GM19324 (cell line): ENCODE results near the gene CLDN2.
"Not testable (repeated sequence)": the region's sequence is repeated elsewhere in the genome, so short reads cannot be mapped to it uniquely, and the experiment has no call there.

ENCODE experiments used
- ATAC-seq: cut with Tn5 transposase; IDR thresholded peaks from one replicate; pipeline ENCODE4 v1.9.1; 2021; ENCODE audit warnings: mild to moderate bottlenecking, moderate library complexity; ENCODE audit not compliant: unreplicated experiment, low FRiP score

Gene CLDN2, protein sequence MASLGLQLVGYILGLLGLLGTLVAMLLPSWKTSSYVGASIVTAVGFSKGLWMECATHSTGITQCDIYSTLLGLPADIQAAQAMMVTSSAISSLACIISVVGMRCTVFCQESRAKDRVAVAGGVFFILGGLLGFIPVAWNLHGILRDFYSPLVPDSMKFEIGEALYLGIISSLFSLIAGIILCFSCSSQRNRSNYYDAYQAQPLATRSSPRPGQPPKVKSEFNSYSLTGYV

DNA sequence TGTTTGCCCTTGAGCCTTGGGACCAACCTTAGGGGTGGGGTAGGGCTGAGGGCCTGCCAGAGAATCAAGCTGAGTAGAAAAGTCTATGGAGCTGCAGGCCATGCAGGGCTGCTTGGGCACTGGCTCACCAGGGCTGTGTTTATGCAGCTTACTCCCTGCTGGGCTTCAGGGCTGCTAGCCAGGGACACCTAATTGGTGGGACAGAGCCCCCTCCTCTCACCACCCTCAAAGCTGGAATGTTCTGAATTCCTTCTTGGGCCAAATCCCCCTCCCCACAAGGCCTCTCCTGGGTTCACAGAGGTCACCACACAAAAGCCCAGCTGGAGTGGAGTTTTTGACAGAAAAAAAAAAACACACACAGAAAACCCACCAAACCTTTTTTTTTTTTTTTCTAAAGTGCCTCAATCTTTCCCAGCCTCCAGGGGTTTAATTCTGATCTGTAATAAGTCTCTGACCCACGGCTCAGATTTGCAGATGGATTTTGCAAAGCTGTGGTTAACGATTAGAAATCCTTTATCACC, at the start of gene CLDN2:
TSS of gene CLDN2 (plus strand) at position 471 of the 521 bp plus-strand sequence. CDS start 7,827 bp downstream, outside the sequence.
- no peak for ATAC-seq

DNA sequence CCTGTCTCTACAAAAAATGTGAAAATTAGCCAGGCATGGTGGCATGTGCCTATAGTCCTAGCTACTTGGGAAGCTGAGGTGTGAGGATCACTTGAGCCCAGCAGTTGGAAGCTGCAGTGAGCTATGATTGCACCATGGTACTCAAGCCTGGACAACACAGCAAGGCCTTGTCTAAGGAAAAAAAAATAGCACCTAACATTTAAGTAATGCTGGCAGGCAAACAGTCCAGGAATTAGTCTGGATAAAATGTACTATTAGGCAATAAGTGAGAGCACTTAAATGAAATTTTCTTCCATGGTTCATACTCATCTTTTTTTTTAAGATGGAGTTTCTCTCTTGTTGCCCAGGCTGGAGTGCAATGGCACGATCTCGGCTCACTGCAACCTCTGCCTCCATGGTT, 47.4 kb upstream of the CLDN2 start:
- ATAC-seq, result not testable (repeated sequence)

DNA sequence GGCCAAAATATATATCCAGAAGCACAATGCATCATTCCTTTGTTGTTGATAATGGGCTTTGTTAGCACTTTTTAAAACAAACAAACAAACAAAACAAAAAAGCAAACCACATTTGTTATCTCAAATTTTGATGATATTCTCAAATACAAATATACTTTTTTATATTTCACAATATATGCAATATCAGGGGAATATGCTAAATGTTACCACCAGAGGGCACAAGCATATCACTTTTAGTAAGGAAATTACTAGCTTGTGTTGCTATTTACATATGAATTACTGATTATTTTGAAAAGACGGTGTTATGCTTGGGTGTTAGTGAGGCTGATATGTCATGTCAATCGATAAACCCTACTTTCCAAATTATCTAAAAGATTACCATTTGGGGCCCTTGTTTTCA, 46.1 kb upstream of the CLDN2 start:
- ATAC-seq, result no peak

DNA sequence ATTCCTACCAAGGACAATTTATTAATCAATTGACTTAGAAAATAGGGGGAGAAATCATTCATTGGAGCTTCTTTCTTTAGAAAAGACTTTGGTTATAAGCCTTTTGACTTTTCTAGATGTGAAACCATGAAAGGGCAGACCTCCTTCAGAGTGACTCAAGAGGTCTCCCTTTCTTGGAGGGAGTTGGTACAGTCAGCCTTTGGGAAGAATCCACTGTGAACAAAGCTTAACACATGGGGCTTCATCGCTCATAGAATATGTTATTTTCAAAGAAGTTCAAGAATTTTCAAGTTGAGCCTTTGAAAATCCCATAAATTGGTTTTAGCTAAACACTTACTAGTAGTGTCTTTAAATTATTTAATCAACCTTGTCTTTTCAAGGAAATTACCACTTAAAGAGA, 45.1 kb upstream of the CLDN2 start:
- no peak for ATAC-seq

DNA sequence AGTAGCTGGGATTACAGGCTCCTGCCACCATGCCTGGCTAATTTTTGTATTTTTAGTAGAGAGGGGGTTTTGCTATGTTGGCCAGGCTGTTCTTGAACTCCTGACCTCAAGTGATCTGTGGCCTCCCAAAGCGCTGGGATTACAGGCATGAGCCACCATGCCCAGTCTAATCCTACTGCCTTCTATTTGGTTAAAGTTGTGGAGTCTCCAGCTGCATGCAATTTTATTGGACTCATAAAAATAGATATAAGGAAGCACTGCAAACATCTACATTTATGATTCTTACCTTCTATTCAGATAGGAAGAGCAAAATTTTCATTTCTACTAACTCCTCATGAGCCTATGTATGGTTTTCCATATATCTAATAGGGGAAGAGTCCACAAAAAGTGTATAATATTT, 30.7 kb upstream of the CLDN2 start:
- no peak for ATAC-seq

DNA sequence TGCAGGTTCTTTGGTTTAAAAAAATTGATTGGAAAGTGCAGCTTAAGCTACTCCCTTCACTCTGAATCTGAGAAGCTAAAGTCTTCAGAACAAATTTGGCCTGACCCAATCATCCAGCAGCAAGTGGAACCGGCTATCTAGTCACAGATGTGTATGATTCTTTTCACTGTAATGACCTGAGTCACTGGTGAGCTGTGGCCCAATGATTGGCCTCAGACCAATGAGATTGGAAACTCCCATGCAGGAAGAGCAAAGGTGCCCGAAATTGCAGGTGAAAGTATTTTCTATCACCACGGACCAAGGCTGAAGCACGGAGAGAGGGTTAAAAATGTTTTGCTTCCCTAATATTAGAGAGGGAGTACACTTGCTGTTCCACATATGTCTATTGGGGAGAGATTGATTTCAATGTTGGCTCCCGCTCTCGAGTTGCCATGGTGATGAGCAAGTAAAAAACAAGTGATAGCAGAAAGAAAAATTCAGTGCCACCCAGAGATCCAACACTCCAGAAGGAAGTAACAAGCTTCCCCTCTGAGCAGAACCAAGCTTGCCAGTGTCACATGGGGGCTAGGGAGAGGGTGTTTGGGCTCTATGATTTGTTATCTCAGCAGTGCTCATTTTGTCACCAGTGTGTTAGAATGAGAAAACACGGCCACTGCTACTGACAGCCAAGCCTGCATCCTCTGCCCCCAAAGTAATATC, 28.3 kb upstream of the CLDN2 start:
- no peak for ATAC-seq

DNA sequence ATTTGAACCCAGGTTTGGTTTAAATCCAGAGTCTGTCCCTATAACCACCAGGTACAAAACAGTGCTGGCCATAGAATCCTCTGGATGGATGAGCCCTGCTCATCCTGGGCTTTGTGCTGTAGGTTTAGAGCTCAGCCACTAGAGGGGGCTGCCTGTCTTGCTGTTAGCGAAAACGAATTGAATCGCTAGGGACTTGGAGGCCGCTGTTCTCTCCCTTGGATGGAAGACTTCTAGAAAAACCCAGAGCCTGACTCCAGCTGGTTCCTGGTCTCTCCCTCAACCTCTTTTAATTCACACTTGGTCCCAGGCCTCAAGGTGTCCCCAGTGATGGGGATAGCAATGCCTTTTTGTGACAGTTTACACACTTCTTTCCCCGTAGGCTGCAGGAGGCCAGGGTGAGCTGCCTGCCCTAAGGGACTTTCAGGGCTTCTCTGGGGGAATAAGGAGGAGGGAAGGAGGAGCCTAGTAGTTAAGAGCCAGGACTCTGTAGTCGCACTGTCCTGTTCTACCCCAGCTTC, 25.8 kb upstream of the CLDN2 start:
- peak; percentile 63 for ATAC-seq

DNA sequence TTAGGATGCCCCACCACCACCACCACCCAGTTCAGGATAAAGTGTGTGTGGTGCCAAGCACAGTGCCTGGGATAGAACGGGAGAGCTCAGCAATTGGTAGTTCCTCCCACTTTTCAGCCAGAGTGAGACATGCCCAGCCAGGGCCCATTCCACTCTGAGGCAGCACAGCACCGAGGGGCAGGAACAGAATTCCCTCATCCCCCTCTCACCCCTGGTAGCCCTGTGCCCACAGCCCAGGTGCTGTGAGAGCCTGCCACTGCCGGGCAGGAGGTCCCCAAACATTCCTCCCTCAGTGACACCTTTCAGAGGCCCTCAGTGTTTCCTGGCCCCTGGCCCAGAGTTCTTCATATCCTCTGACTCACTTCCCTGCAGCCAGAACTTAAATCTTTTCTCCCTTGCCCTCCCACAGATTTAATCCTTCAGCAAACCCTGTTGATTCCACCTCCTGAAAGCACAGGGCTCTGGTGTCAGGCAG, 25.2 kb upstream of the CLDN2 start:
- ATAC-seq, result no peak

DNA sequence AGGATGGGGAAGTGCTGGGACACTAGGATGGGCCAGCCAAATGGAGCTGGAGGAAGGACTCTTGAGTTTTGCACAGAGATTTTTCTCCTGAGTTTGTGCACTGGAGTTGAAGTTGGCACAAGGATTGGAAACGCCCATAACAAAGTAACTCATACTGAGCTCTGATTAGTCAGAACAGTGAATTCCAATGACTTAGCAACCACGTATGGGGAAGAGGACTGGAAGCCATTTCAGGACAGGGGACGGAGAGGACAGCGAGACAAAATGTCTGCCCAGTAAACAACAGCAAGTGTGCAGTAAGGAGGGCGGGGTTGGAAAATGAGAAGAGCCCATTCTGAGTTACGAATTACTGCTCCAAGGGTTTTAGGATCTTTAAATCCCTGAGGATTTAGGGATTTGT, 22.9 kb upstream of the CLDN2 start:
- ATAC-seq, result no peak

DNA sequence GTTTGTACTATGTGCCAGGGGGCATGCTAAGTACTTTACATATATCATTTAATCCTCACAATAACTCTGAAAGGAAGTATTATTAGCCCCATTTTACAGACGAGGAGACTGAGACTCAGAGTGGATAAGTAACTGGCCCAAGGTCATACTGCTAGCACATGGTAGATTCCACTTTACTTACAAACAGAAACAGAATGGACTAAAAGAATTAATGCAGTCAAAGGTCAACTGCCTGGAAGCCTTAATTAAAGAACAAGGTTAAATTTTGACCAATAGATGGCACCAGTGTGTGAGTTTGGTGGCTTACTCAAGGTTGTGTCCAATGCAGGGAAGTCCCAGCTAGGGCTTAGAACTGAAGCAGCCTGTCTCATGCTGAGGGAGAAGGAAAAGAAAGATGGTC, 21.7 kb upstream of the CLDN2 start:
- ATAC-seq, result no peak

DNA sequence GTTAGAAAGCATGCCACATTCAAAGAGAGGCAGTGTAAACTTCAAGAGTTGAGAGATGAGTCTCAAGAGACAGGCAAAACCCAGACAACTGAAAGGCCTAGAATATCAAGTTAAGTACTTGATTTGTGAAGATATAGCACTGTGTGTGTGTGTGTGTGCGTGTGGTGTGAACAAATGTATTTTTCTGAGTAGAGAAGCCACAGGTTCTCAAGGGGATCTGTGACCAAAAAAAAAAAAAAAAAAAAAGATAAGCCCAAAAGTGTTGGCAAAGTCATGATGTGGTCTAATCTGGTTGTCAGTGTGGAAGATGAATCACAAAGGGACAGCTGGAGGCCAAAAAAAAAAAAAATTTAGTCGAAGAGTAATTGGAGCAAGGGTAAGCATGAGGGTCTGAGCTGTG, 20.9 kb upstream of the CLDN2 start:
- no peak for ATAC-seq

DNA sequence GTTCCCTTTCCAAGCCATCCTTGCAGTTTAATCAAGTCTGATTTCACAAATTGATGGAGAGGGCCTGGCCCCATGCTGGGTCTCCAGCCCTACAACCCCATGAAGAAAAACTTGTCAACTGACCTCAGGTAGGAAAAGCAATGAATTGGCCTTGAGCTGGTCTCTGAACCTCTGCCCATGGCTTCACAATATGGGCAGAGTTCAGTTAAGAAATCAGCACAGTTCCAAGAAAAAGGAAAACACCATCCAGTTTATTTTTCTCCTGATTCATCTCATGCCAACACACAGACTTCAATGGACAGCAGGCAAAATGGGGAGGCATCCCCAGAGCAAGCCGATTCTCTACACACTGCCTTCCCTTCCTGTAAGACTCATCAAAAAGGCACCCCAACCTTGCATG, 20.4 kb upstream of the CLDN2 start:
- ATAC-seq, result no peak

DNA sequence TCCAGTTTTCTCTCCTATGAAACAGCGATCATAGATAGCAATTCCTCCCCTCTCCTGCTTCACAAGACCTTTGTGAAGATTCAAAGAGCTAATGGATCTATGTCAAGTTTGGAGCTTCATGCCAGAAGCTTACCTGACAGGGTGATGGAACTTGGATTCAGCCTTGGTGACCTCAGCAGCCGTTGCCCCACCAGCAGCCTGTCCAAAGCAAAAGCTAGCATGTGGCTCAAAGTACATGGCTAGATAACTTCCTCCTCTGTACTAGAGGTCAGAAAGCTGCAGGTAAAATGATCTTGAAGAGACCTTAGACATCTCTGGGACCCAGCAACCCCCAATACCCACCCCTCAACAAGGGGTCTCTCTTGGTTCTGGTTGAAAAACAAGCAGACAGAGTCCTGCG, 18.9 kb upstream of the CLDN2 start:
- ATAC-seq, result no peak

DNA sequence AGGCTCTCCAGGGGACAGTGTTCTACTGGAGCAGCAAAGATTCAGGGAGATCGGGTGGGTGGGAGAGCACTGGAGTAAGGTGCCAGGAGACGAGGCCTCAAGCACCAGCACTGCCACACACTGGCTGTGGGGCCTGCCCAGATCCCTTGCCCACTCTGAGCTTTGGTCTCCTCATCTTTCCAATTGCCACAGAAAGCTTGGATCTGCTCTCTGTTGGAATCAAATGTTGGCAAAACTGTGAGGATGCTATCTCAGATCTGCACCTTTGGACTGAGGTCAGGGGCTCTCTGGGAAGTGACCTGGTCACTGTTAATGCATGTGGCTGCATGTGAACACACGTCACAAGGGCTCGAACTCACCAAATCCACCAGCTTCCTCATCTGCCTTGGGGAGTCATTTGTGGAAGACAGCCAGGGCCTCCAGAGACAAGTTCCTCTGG, 18.4 kb upstream of the CLDN2 start:
- no peak for ATAC-seq

DNA sequence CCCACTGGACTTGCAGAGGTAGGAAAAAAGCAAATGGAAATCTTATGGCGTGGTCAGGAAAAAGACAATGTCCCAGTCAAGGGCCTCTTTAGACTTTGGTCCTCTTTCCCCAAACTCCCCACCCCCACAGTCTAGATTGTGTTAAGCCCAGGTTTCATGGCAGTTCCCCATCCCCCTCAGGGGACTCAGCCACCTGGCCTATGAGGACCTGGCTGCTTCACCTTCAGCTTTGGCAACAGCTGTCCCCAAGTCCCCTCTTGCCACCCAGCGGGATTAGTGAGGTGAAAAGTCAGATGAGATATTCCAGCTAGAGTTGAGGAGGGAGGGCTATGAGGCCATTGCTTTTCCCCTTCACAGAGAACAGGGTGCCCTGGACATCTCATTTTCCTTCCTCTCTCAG, 17.5 kb upstream of the CLDN2 start:
- no peak for ATAC-seq

DNA sequence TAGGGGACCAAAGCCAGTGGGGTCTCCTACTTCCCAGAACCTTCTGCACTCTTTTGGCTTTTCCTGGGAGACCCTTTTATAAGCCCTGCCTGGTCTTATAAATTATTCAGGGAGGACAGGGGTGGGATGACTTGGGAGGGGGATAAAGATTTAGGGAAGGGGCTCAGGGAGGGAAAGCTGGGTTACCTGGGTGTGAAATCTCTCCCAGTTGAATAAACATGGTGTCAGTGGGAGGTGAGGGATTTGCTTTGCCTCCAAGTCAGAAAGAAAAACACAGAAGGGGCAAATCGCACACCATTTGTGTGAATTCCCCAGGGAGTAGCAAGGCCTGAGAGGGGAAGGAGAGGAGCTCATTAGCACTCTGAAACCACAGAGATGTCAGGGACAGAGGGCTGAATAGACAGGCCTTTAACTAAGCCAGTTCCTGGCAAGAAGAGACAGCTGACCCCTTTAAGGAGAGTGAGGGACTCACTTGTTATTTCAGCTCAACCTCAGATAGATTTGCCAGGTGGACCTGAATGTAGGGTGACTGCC, 16.8 kb upstream of the CLDN2 start, which contains the start of gene RIPPLY1:
TSS of gene RIPPLY1 (minus strand) at position 51 of the 534 bp plus-strand sequence. CDS start 54 bp downstream, outside the sequence.
- ATAC-seq, result no peak

DNA sequence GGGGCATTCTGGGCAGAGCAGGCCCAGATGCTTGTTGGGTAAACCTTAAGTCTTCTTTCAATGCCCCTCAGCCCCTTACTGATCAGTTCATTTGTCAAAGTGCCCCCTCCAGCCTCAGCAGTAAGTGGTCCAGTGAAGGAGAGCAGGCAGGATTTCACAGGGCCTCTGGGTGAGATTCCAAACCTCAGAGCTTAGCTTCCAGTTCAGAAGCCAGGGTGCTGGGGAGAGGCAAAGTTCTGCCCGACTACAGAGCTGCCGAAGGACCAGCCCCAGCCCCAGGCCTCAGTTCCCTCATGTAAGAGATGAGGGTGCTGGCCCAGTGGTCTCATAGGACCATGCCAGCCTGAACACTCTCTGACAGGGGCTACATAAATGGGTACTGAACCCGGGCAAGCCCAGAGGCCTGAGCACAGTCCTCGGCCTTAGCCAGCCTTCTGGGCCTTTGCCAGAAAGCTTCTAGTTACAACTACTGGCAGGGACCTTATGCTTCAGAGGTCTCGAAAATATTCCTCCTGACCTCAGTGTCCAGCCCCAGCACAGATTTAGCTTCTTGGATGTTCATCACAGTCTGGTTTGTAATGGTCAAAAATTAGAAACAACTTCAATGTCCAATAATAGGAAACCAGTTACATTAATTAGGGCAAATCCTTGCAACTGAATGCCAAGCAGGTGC, 16.2 kb upstream of the CLDN2 start:
- no peak for ATAC-seq

DNA sequence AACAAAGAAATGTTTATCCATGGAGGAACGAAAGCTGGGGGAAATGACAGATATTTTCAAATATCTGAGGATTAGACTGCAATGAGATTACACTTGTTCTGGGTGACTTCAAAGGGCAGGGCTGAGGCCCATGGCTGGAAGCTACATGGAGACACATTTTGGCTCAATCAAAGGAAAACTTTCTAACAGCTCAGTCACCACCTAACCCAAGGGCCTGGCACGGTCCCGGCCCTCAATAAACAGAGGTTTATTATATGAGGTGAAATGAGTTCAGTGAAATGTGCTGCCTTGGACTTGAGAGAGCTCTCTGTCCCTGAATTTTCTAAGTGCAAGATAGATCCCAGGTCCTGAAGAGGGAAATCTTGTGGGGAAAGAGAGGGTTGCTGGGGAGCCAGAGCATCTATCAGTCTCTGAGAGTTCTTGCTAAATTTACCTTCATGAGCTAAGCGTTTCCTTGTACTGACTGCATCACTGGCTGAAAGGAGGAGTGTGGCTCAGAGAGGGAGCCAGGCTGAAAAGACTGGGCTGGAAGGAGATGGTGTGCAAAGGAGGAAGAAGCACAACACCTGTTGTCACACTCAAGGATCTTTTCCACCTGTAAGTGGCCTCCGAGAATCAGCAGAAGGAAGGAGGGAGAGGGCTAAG, 15.0 kb upstream of the CLDN2 start:
- no peak for ATAC-seq

DNA sequence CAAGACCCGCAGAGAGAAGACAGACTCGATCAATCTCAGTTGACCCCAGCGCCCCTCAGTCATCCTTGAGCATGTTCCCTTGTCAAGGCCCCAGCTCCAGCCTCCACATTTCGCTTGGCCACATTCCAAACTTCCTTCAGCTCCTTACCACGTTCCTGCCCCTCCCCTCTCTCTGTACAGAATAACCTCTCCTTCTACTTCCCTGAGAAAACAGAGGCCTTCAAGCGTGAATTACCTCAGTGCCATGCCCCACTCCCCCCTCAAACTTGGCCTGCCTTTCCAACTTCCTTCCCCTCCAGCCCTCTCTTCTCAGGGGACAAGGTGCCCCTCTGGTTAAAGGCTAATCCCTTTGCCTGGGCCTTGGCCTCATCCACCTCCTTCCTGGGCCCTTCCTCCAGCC, 13.8 kb upstream of the CLDN2 start:
- ATAC-seq, result no peak

DNA sequence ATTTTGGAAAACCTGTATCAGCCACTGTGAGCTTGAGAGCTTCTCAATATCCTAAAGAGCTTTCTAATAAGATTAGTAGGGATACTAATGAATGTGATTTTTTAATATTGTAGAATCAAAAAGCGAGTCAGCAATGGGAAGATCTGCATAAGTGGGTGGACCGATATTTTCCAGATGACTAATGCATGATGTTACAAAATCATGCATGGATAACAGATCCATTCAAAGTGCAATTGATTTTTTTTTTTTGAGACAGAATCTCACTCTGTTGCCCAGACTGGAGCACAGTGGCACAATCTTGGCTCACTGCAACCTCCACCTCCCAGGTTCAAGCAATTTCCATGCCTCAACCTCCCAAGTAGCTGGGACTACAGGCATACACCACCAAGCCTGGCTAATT, 7.3 kb upstream of the CLDN2 start:
- ATAC-seq, result no peak
